Upper lobe of right lung (tissue), 1 donor: ENCODE data around the gene PARD3. TPM values are rescaled to one million over a fixed set of nuclear protein-coding genes. Genes with fewer than 3 reads are reported as not detected.

Experiments
- ATAC-seq: fragments of 200-7000 bp; cut with Tn5 transposase; one replicate; pipeline ENCODE4 v1.9.1; 2020; ENCODE audit warnings: mild to moderate bottlenecking, moderate library complexity
- DNase-seq: peaks from one replicate; pipeline ENCODE4 v3.0.0-alpha.2; 2020
- H3K27ac ChIP-seq: fragments of 200-600 bp; one replicate; pipeline ENCODE4 v1.8.0; 2022
- H3K27me3 ChIP-seq: fragments of 200-600 bp; one replicate; pipeline ENCODE4 v1.8.0; 2022; ENCODE audit warnings: mild to moderate bottlenecking
- H3K36me3 ChIP-seq: fragments of 200-600 bp; one replicate; pipeline ENCODE4 v1.8.0; 2022
- H3K4me1 ChIP-seq: fragments of 200-600 bp; one replicate; pipeline ENCODE4 v1.8.0; 2022
- H3K4me3 ChIP-seq: fragments of 200-600 bp; one replicate; pipeline ENCODE4 v1.8.0; 2022; ENCODE audit warnings: mild to moderate bottlenecking
- H3K9me3 ChIP-seq: fragments of 200-600 bp; one replicate; pipeline ENCODE4 v1.8.0; 2022
- intact Hi-C: fragments of 100-400 bp; cut with DNase I; formaldehyde crosslinking; loops from one replicate; pipeline ENCODE4 v1.11.0; 2022
- total RNA-seq: library from RNA; stranded (reverse); fragmentation: NEBNext Ultra II Directional; extraction: Animal tissue kit (Norgen Biotek cat#: 25700); gene quantifications from one replicate; pipeline ENCODE4 v1.2.1, GENCODE V29; 2021
- TF ChIP-seq, protein P1 (sequence below): fragments of 200-600 bp; IDR thresholded peaks from one replicate; pipeline ENCODE4 v1.8.0; 2022; ENCODE audit warnings: antibody characterized with exemption
- donor health status: DM: no; HTN: yes; CAD: no; lungs with severe emphysema.

The PARD3 gene
- total RNA-seq, 1 donor from 2014 or later, result 38.5 TPM

DNA sequence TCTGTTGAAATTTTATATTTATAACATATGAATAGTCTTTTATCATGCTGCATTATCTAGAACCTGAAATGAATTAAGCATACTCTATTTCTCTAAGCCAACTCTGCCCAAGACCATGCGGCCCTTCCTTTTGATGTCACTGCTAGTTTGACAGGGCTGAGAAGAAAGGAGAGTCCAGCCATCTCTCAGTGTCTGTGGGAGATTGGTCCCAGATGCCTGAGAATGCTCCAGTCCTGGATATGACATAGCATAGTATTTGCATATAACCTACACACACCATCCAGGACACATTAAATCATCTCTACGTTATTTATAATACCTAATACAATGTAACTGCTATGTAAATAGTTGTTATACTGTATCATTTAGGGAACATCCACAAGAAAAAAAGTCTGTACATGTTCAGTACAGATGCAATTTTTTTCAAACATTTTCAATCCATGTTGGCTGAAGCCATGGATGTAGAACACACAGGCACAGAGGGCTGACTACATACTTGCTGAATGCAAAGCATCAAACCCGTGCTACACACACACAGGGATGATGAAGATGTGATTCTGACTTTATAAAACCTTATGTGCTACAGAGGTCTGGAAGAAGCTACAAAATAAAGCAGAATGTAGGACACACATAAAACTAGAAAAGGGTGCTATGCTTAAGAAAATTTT is 315.4 kb downstream of the PARD3 start:
- TF ChIP-seq, protein P1, sequence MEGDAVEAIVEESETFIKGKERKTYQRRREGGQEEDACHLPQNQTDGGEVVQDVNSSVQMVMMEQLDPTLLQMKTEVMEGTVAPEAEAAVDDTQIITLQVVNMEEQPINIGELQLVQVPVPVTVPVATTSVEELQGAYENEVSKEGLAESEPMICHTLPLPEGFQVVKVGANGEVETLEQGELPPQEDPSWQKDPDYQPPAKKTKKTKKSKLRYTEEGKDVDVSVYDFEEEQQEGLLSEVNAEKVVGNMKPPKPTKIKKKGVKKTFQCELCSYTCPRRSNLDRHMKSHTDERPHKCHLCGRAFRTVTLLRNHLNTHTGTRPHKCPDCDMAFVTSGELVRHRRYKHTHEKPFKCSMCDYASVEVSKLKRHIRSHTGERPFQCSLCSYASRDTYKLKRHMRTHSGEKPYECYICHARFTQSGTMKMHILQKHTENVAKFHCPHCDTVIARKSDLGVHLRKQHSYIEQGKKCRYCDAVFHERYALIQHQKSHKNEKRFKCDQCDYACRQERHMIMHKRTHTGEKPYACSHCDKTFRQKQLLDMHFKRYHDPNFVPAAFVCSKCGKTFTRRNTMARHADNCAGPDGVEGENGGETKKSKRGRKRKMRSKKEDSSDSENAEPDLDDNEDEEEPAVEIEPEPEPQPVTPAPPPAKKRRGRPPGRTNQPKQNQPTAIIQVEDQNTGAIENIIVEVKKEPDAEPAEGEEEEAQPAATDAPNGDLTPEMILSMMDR, result no peak
- Histone ChIP-seq H3K4me1 (no peaks in the 10 kb centered on the region), H3K9me3 (no peaks in the 10 kb centered on the region), H3K27me3 (no peaks in the 10 kb centered on the region), H3K4me3 (no peak overlapping the region), H3K27ac (no peak overlapping the region), H3K36me3 (no peaks in the 10 kb centered on the region)
- DNase-seq (no peak), ATAC-seq (no peak)
- intact Hi-C loops, result no loop called here

DNA sequence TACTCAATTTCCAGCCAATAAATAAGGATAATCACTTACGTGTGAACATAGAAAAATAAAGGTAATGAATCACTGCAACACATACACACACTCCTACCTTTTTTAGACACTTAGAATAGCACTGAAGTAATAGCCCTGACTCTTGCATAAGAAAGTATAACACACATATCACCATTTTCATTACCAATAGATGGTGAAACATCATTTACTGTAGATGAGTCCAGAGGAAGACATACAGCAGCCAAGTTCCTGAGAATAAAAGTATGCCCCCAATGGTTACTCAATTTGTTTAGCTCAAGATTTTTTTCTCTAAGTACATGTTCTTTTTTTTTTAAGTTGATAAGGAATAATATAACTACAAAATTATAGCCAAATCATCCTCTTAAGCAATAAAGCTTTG is 316.3 kb downstream of the PARD3 start:
- no peaks in the 10 kb centered on the region for H3K36me3 ChIP-seq
- H3K4me1 ChIP-seq, result no peaks in the 10 kb centered on the region
- no peaks in the 10 kb centered on the region for H3K9me3 ChIP-seq
- intact Hi-C loops, result no loop called here
- ATAC-seq (no peak), DNase-seq (no peak)
- no peak overlapping the region for H3K27ac ChIP-seq
- TF ChIP-seq, protein P1, result no peak
- no peak overlapping the region for H3K4me3 ChIP-seq
- H3K27me3 ChIP-seq, result no peaks in the 10 kb centered on the region

DNA sequence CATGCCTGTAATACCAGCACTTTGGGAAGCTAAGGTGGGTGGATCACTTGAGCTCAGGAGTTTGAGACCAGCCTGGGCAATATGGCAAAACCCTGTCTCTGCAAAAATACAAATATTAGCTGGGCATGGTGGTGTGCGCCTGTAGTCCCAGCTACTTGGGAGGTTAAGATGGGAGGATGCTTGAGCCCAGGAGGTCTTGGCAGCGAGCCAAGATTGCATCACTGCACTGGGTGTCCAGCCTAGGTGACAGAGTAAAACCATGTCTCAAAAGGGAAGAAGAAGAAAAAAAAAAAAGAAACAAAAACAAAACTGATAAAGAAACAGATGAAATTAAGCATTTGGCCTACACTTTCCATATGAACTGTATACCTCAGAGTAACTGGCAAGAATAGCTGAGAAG is 319.2 kb downstream of the PARD3 start:
- Histone ChIP-seq H3K27me3 (no peaks in the 10 kb centered on the region), H3K9me3 (no peaks in the 10 kb centered on the region), H3K36me3 (no peaks in the 10 kb centered on the region), H3K27ac (no peak overlapping the region), H3K4me1 (peaks cover 8% of the 10 kb centered on the region), H3K4me3 (no peak overlapping the region)
- TF ChIP-seq, protein P1, result no peak
- ATAC-seq (no peak), DNase-seq (no peak)
- intact Hi-C loops, result no loop called here

- no peak for ATAC-seq
- Histone ChIP-seq H3K27ac (no peak overlapping the region), H3K4me1 (peaks cover 8% of the 10 kb centered on the region), H3K9me3 (no peaks in the 10 kb centered on the region), H3K36me3 (no peaks in the 10 kb centered on the region), H3K4me3 (no peak overlapping the region), H3K27me3 (no peaks in the 10 kb centered on the region)
- intact Hi-C loops, result no loop called here
- TF ChIP-seq, protein P1, result no peak
- DNase-seq, result no peak
Observed at GRCh38 chr10:34494012-34494411, 321.1 kb downstream of the PARD3 start.

- H3K4me3 ChIP-seq, result no peak overlapping the region
- no peaks in the 10 kb centered on the region for H3K9me3 ChIP-seq
- H3K27ac ChIP-seq, result no peak overlapping the region
- no peaks in the 10 kb centered on the region for H3K27me3 ChIP-seq
- ATAC-seq, result no peak
- TF ChIP-seq, protein P1, result no peak
- no peak for DNase-seq
- intact Hi-C loops, result no loop called here
- peaks cover 8% of the 10 kb centered on the region for H3K4me1 ChIP-seq
- H3K36me3 ChIP-seq, result no peaks in the 10 kb centered on the region
Observed at GRCh38 chr10:34492081-34492480, 323.0 kb downstream of the PARD3 start.

- intact Hi-C loops, result no loop called here
- ATAC-seq, result no peak
- DNase-seq, result no peak
- H3K4me3 ChIP-seq, result no peak overlapping the region
- H3K27ac ChIP-seq, result no peak overlapping the region
- peaks cover 8% of the 10 kb centered on the region for H3K4me1 ChIP-seq
- no peaks in the 10 kb centered on the region for H3K36me3 ChIP-seq
- H3K9me3 ChIP-seq, result no peaks in the 10 kb centered on the region
- no peaks in the 10 kb centered on the region for H3K27me3 ChIP-seq
- TF ChIP-seq, protein P1, result no peak
Observed at GRCh38 chr10:34491678-34492077, 323.4 kb downstream of the PARD3 start.
